ENCODE data around the gene DUSP22.

DNA sequence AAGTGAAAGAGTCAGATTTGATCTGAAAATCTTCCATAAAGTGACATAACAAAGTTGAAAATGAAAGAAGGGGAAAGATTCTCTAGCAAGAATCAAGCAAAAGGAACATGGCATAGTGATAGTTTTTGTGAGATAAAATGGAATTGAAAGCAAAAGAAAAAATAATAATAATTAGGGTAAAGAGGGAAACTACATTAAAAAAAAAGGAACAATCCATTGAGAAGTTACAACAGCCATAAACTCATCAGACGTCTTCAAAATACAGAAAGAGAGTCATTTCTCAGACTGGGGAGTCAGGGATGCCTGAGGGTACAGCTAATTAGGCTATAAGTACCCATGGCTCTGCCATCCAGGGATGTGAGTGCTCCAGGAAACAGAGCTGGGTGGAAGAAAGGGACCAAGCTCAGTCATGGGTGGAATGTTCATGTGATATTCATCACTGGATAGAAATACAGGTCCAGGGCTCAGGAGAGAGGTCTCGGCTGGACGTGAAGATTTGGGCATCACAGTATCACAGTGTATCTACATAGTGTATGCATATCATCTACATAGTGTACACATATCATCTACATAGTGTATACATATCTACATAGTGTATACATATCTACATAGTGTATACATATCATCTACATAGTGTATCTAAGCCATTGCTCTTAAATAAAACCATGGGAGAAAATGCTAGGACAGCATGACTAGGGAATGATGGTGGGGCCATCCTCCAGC, 29.4 kb downstream of the DUSP22 start:
- no peak for TF ChIP-seq POLR2A (IDR thresholded peaks at IDR 0.05)
- TF ChIP-seq, protein P1, sequence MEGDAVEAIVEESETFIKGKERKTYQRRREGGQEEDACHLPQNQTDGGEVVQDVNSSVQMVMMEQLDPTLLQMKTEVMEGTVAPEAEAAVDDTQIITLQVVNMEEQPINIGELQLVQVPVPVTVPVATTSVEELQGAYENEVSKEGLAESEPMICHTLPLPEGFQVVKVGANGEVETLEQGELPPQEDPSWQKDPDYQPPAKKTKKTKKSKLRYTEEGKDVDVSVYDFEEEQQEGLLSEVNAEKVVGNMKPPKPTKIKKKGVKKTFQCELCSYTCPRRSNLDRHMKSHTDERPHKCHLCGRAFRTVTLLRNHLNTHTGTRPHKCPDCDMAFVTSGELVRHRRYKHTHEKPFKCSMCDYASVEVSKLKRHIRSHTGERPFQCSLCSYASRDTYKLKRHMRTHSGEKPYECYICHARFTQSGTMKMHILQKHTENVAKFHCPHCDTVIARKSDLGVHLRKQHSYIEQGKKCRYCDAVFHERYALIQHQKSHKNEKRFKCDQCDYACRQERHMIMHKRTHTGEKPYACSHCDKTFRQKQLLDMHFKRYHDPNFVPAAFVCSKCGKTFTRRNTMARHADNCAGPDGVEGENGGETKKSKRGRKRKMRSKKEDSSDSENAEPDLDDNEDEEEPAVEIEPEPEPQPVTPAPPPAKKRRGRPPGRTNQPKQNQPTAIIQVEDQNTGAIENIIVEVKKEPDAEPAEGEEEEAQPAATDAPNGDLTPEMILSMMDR (IDR thresholded peaks at IDR 0.05): no peak
